Parathyroid adenoma (tissue), 2 donors: ENCODE results near the gene DOCK4.

Source experiments
- H2AFZ ChIP-seq: fragments of 300-600 bp; sonication (generic); one replicate; pipeline ENCODE4 v1.7.0; 2017; ENCODE audit warnings: antibody characterized with exemption, mild to moderate bottlenecking
- H3K27ac ChIP-seq: fragments of 300-600 bp; sonication (generic); one replicate; pipeline ENCODE4 v1.7.0; 2017
- H3K27me3 ChIP-seq: fragments of 300-600 bp; sonication (generic); one replicate; pipeline ENCODE4 v1.7.0; 2017; ENCODE audit warnings: low read length; ENCODE audit not compliant: control insufficient read depth, insufficient read depth
- H3K36me3 ChIP-seq: fragments of 300-600 bp; sonication (generic); one replicate; pipeline ENCODE4 v1.7.0; 2017; ENCODE audit warnings: low read length; ENCODE audit not compliant: control insufficient read depth, insufficient read depth
- H3K4me1 ChIP-seq: fragments of 300-600 bp; sonication (generic); one replicate; pipeline ENCODE4 v1.7.0; 2017; ENCODE audit warnings: control low read depth
- H3K4me2 ChIP-seq: fragments of 300-600 bp; sonication (generic); one replicate; pipeline ENCODE4 v1.7.0; 2017; ENCODE audit warnings: low read length
- H3K4me3 ChIP-seq: fragments of 300-600 bp; sonication (generic); one replicate; pipeline ENCODE4 v1.7.0; 2017; ENCODE audit warnings: low read depth, low read length
- H3K79me2 ChIP-seq: fragments of 300-600 bp; sonication (generic); one replicate; pipeline ENCODE4 v1.7.0; 2017; ENCODE audit warnings: control low read depth
- H3K9ac ChIP-seq: fragments of 300-600 bp; sonication (generic); one replicate; pipeline ENCODE4 v1.7.0; 2017; ENCODE audit warnings: mild to moderate bottlenecking
- H3K9me3 ChIP-seq: fragments of 300-600 bp; sonication (generic); one replicate; pipeline ENCODE4 v1.7.0; 2017; ENCODE audit warnings: low read length; ENCODE audit not compliant: control insufficient read depth
- TF ChIP-seq, protein P1 (sequence below): fragments of 300-600 bp; sonication (generic); IDR thresholded peaks from one replicate; pipeline ENCODE4 v1.7.0; 2017; ENCODE audit warnings: antibody characterized with exemption, mild to moderate bottlenecking
- donor health status: primary hyperparathyroidism.

Gene DOCK4

DNA sequence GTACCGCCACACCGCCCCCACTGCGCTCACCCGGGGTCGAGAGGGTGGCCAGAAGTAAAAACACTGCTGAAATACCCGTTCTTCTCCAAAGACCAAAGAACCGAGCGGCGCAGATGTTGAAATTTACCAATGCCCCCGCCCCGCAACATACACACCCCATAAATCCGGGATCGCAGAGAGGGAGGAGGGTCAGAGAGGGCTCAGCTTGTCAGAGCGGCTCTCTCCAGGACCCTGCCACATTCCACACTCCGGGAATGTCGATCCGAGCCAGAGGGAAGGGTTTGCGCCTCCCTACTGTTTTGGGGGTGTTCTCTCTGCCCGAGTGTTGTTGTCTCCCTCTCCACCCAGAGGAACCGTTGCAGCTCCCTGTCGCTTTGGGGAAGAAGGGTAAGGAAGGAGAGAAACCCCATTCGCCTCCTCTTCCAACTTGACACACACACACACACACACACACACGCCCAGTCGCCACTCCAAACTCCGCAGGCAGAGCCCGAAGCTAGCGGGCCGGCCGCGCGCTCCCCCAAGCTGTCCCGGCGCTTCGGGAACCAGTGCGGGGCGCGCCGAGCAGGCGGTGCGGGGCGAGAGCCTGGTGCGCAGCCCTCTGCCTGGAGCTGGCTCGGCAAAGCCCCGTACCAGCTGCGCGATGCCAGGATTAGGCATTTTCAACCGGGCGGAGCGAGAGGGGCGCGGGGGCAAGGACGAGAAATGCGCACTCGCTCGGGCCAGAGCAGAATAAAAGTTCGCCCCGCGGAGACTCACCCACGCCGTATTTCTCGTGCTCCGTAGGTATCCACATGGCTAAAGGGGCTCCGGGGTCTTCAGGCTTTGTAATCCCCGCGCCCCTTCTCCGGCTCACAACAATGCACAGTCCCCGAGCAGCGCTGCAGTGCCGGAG lies 609 bp downstream of the DOCK4 start:
- peaks cover 17% of the 10 kb centered on the region for H3K79me2 ChIP-seq
- H3K9me3 ChIP-seq = no peaks in the 10 kb centered on the region
- TF ChIP-seq, protein P1, sequence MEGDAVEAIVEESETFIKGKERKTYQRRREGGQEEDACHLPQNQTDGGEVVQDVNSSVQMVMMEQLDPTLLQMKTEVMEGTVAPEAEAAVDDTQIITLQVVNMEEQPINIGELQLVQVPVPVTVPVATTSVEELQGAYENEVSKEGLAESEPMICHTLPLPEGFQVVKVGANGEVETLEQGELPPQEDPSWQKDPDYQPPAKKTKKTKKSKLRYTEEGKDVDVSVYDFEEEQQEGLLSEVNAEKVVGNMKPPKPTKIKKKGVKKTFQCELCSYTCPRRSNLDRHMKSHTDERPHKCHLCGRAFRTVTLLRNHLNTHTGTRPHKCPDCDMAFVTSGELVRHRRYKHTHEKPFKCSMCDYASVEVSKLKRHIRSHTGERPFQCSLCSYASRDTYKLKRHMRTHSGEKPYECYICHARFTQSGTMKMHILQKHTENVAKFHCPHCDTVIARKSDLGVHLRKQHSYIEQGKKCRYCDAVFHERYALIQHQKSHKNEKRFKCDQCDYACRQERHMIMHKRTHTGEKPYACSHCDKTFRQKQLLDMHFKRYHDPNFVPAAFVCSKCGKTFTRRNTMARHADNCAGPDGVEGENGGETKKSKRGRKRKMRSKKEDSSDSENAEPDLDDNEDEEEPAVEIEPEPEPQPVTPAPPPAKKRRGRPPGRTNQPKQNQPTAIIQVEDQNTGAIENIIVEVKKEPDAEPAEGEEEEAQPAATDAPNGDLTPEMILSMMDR = no peak
- peak overlapping the region; percentile 88 for H2AFZ ChIP-seq
- H3K9ac ChIP-seq = peak overlapping the region; percentile 41
- no peaks in the 10 kb centered on the region for H3K4me1 ChIP-seq
- H3K27me3 ChIP-seq = no peaks in the 10 kb centered on the region
- peak overlapping the region; percentile 89 for H3K4me2 ChIP-seq
- H3K27ac ChIP-seq = peak overlapping the region; percentile 64
- H3K36me3 ChIP-seq = no peaks in the 10 kb centered on the region
- H3K4me3 ChIP-seq = peak overlapping the region; percentile 92

DNA sequence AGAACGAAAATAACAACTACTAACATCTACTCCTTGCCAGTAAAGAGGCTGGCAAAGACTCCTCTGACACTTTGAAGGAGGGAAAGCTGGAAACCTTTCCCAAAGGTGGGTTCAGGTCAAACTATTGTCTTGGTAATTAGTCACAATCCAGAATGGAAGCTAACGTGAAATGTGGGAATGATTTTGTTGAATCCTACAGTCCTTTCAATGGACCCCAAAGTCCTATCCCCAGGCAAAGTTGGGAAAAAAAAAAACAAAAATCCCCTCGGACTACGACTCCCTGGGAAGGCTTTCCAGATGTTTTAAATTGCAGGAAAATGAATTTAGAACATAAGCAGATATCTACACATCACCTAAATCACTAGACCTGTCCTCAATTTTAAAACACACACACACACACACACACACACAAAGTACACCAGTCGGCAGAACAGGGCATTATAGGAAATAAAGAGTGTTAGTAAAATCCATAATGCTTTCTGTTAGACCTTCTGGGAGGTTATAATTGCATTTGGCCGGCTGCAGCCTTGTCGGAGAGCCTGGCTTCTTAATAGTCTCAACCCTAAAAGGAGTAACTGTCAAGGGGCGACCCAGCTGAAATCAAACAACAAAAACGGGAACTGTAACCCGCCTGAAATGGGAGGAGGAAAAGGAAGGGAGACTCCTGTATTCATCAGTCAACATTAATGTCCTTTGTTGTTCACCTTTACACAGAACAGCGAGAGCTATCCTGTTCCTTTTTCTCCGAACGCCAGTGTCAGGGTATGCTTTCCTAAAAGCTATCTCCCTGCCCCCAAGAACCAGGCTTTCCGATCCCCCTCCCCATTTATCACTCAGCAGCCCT lies 1.5 kb downstream of the DOCK4 start:
- TF ChIP-seq, protein P1 = no peak
- peak overlapping the region; percentile 92 for H3K4me3 ChIP-seq
- peak overlapping the region; percentile 88 for H2AFZ ChIP-seq
- H3K9ac ChIP-seq = no peak overlapping the region
- H3K79me2 ChIP-seq = peaks cover 16% of the 10 kb centered on the region
- no peaks in the 10 kb centered on the region for H3K27me3 ChIP-seq
- peak overlapping the region; percentile 64 for H3K27ac ChIP-seq
- H3K9me3 ChIP-seq = no peaks in the 10 kb centered on the region
- H3K4me1 ChIP-seq = no peaks in the 10 kb centered on the region
- peak overlapping the region; percentile 89 for H3K4me2 ChIP-seq
- H3K36me3 ChIP-seq = no peaks in the 10 kb centered on the region

DNA sequence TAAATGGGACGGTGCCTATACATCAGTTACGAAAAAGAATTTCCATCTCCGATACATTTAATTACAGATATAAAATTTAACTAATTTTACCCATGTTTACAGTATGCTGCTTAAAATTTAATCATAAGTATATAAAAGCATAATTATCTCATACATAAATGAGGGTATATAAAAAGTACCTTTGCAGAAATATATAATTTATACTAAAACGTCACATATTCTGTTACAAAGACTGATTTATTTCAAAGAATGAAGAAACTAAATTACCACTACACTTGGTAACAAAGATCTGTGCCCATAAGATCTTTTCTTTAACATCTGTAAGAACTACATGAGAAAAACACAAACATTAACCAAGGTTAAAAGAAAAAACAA lies 2.8 kb downstream of the DOCK4 start:
- Histone ChIP-seq H3K79me2 (peaks cover 16% of the 10 kb centered on the region), H2AFZ (no peak overlapping the region), H3K27ac (no peak overlapping the region), H3K4me1 (no peaks in the 10 kb centered on the region), H3K9ac (no peak overlapping the region), H3K4me3 (no peak overlapping the region), H3K27me3 (no peaks in the 10 kb centered on the region), H3K4me2 (no peak overlapping the region), H3K9me3 (no peaks in the 10 kb centered on the region), H3K36me3 (no peaks in the 10 kb centered on the region)
- TF ChIP-seq, protein P1 = no peak

DNA sequence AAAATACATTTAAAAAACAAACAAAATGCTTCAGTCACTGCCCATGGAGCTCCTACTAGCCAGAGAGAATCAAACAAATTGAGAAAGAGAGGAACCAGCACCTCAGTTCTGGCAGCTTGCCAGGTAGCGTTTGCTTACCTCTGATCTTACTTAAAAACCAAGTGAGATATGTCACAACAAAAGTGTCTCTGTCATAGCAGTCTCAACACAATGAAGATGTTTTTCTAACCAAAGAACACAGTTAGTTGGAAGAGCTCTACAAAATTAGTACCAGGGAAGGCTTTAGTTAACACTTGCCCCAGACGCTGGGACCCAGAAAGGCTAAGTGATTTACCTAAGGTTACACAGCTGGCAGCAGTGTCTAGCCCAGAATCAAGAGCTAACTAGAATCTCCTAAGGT lies 3.4 kb downstream of the DOCK4 start:
- H3K9me3 ChIP-seq = no peaks in the 10 kb centered on the region
- TF ChIP-seq, protein P1 = no peak
- no peaks in the 10 kb centered on the region for H3K27me3 ChIP-seq
- no peaks in the 10 kb centered on the region for H3K36me3 ChIP-seq
- H3K9ac ChIP-seq = no peak overlapping the region
- H2AFZ ChIP-seq = no peak overlapping the region
- H3K27ac ChIP-seq = no peak overlapping the region
- peaks cover 14% of the 10 kb centered on the region for H3K79me2 ChIP-seq
- no peaks in the 10 kb centered on the region for H3K4me1 ChIP-seq
- H3K4me3 ChIP-seq = no peak overlapping the region
- H3K4me2 ChIP-seq = no peak overlapping the region
